ENCODE measurements around the gene CHRD.
"Not testable (repeated sequence)": the region's sequence is repeated elsewhere in the genome, so short reads cannot be mapped to it uniquely, and the experiment has no call there.

Gene CHRD

DNA sequence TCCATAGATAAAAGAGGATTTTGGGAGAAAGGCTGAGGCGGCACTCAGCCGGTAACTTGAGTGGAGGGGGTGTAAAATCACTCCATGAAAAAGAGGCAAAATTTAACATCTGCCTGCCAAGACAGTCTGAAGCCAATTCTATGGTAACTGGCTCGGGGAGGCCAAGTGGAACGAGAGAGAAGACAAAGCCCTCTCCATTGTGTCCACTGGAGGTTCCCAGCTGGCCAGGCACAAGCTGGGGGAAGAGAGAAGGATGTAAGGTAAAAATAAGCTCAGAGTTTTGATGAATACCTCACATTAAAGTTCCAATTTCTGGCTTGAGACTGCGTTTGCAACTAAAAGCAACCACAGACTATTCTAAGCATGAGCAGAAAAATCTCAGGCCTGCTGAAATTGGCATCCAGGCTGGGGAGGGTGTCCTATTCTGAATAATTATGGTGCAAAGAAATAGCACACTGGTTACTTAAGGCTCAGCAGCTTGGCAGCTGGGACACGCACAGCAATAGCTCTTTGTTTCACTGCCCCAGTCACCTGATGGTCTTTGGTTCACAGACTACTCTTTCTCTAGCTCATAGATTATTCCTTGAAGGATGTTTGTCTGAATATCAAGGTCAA, 48.8 kb downstream of the CHRD start:
- DNase-seq: no peak

DNA sequence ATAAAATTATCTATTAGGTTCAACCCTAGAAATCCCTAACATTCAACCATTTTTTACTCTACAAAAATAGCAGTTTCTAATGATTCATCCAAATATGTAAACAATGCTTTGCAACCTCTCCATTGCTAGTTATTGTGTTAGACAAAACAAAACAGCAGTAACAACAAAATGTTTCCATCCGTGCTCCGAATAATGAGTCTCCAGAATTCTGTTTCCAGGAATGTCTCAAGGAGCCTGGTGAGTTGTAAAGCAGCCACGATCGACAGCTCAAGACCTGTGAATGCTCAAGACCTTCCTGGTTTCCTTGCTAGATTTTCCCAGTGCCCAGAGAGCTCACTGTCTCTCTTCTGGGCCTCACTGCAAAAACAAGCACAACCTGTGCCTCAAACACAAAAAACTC, 49.9 kb downstream of the CHRD start:
- DNase-seq: no peak

DNA sequence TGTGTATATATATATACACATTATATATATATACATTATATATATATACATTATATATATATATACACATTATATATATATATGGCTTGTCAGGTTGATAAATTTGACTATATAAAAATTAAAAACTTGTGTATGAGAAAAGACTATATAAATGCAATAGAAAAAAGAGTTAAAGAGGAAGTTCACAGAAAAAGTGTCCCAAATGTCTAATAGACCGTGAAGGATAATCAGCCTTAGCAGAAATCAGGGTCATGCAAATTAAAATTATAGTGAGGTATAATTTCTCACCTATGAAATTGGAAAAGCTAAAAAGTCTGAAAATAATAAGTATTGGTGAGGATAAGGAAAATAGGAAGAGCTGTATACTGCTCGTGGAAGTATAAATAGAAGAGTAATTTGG, 51.1 kb downstream of the CHRD start:
- DNase-seq: no peak

DNA sequence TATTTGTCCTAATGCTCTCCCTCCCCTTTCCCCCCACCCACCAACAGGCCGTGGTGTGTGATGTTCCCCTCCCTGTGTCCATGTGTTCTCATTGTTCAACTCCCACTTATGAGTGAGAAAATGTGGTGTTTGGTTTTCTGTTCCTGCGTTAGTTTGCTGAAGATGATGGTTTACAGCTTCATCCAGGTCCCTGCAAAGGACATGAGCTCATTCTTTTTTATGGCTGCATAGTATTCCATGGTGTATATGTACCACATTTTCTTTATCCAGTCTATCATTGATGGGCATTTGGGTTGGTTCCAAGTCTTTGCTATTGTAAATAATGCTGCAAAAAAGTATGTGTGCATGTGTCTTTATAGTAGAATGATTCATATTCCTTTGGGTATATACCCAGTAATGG, 53.3 kb downstream of the CHRD start:
- DNase-seq: not testable (repeated sequence)

DNA sequence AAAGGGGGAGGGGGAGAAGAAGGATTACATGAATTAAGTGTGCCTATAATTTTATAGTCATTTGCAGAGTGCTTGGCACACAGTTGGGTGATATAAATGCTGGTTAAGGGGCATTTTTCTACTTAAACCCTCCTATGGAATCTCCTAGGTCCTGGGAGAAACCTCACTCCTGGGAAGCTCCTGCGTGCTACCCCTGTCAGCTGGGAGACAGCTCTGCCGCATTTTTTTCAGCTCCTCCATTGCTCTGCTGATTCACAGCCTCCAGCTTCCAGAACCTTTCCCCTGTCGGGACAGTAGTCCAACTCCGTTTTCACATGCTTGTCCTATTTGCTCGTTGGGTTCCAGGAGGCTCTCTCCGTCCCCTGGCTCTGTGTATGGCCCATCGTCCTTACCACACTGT, 59.2 kb downstream of the CHRD start:
- no peak for DNase-seq
